Panc1 (cell line): Measurements from ENCODE around the gene MARK3. TPM values are rescaled to one million over a fixed set of nuclear protein-coding genes. Genes with fewer than 3 reads are reported as not detected.

Source experiments
- ATAC-seq: fragments of 200-7000 bp; cut with Tn5 transposase; 2 replicates; pipeline ENCODE4 v1.9.1; 2020; ENCODE audit warnings: mild to moderate bottlenecking, moderate library complexity
- BruUV-seq: library from RNA; stranded (reverse); fragments of 400-500 nt; replicated peaks from 2 replicates; lab custom pipeline; 2021; lab: Mats Ljungman, UMichigan
- CTCF ChIA-PET: fragments of 300-600 bp; sonication (Branson Sonifier 250); formaldehyde crosslinking; loops from one replicate; lab custom pipeline; 2022; ENCODE audit warnings: antibody characterized with exemption; lab: Charles Lee
- POLR2A ChIA-PET: fragments of 300-600 bp; sonication (Branson Sonifier 250); formaldehyde crosslinking; loops from one replicate; lab custom pipeline; 2022; ENCODE audit warnings: antibody characterized with exemption; lab: Charles Lee
- DNase-seq: peaks from one replicate; pipeline ENCODE4 v3.0.0-alpha.2; 2010; ENCODE audit warnings: low read depth, low spot score
- H3K27ac ChIP-seq: 2 replicates; pipeline ENCODE4 v1.5.1; 2011; ENCODE audit warnings: mild to moderate bottlenecking, low read length, inconsistent platforms
- H3K27me3 ChIP-seq: fragments of 200-500 bp; sonication (Bioruptor generic); 2 replicates; pipeline ENCODE4 v1.6.0; 2014; ENCODE audit warnings: low read length, inconsistent platforms; ENCODE audit not compliant: control insufficient read depth, insufficient read depth
- H3K36me3 ChIP-seq: fragments of 200-500 bp; sonication (Bioruptor generic); 2 replicates; pipeline ENCODE4 v1.5.1; 2014; ENCODE audit warnings: inconsistent platforms, mild to moderate bottlenecking, low read length, moderate library complexity; ENCODE audit not compliant: control insufficient read depth, insufficient read depth
- H3K4me1 ChIP-seq: 2 replicates; pipeline ENCODE4 v1.5.1; 2011; ENCODE audit warnings: inconsistent platforms, mild to moderate bottlenecking, low read length, moderate library complexity; ENCODE audit not compliant: control insufficient read depth, insufficient read depth
- H3K4me3 ChIP-seq, 2 experiments: 2 replicates each; pipeline ENCODE4 v1.5.1; 2011 to 2012; ENCODE audit warnings: low read depth in 2 of 2, low read length in 2 of 2, mild to moderate bottlenecking in 2 of 2, inconsistent platforms in 1 of 2, moderate library complexity in 1 of 2
- H3K9me3 ChIP-seq: fragments of 200-500 bp; sonication (Bioruptor generic); 2 replicates; pipeline ENCODE4 v1.5.1; 2014; ENCODE audit warnings: low read depth, mild to moderate bottlenecking, inconsistent platforms, low read length, moderate library complexity; ENCODE audit not compliant: control insufficient read depth, insufficient read depth
- POLR2AphosphoS5 ChIP-seq: IDR thresholded peaks from 2 replicates; pipeline ENCODE4 v1.6.1; 2012; ENCODE audit warnings: mild to moderate bottlenecking, low read depth, low read length, moderate library complexity
- SIN3A ChIP-seq: IDR thresholded peaks from 2 replicates; pipeline ENCODE4 v1.6.1; 2012; ENCODE audit warnings: low read depth, mild to moderate bottlenecking, low read length, moderate library complexity, borderline replicate concordance; ENCODE audit not compliant: insufficient read depth
- TCF7L2 ChIP-seq: IDR thresholded peaks from 2 replicates; pipeline ENCODE4 v1.6.1; 2011; ENCODE audit warnings: mild to moderate bottlenecking, low read depth, low read length, inconsistent platforms
- in situ Hi-C: cut with HindIII; loops from 2 replicates; pipeline ENCODE4 v1.10.0; 2016; ENCODE audit warnings: low sequenced_read_pairs, low pct_unique_long_range_greater_than_20kb
- intact Hi-C: fragments of 100-400 bp; cut with micrococcal nuclease; formaldehyde crosslinking; loops from one replicate; pipeline ENCODE4 v1.10.0; 2022; ENCODE audit not compliant: unreplicated experiment
- total RNA-seq: library from RNA; stranded (reverse); gene quantifications from one replicate; pipeline ENCODE4 v1.2.1, GENCODE V29; 2021; ENCODE audit not compliant: unreplicated experiment
- TF ChIP-seq, protein P1 (sequence below), 2 experiments: IDR thresholded peaks; 2 replicates each; pipeline ENCODE4 v1.6.1; 2011 to 2012; ENCODE audit warnings: low read depth in 2 of 2, control low read depth in 1 of 2, low read length in 1 of 2, mild to moderate bottlenecking in 1 of 2, moderate library complexity in 1 of 2; ENCODE audit not compliant: insufficient read depth in 1 of 2
- TF ChIP-seq, protein P2 (sequence below): fragments of 450-650 bp; IDR thresholded peaks from 2 replicates; pipeline ENCODE4 v1.5.1; 2017; ENCODE audit warnings: mild to moderate bottlenecking

Gene MARK3
- total RNA-seq, 1 experiment from 2014 or later: 56.1 TPM

DNA sequence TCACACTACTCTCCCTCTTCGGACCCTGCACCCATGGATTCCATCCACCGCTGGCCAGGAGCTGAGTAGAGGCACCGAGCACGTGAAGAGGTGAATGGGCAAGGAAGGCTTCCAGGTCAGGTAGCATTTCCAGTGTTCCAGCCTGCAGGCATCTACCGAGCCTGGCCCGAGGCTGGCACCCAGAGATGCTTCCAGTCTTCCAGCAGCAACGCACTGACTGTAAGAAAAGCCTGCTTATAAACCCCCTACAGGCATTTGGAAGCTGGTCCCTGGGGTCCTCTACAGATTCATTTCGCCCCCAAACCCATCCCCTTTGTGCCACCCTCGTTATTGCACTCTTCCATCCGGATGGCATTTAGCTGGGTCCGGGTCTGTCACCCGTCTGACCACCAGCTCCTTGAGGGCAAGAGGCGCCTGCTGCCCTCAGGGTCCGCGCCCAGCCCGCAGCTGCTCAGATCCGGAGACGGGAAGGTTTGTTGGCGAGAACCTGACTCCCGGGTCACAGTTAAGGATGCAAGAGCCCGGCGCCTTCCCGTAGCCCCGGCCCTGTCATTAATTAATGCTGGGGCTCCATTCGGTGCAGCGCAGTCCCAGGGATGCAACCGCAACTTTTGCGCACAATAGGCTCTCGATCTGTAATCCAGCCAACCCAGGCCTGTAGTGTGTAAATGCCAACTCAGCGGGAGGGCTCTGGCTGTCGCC is 614 bp upstream of the MARK3 start:
- in situ Hi-C loops: no loop called here
- no TSS peak for BruUV-seq
- Histone ChIP-seq H3K27me3 (no peaks in the 10 kb centered on the region), H3K4me1 (peaks cover 8% of the 10 kb centered on the region), H3K4me3 (peak overlapping the region; percentile 78 to 89), H3K27ac (peak overlapping the region; percentile 75), H3K36me3 (peaks cover 5% of the 10 kb centered on the region; the same call in 1 of the 2 replicates), H3K9me3 (no peaks in the 10 kb centered on the region)
- TF ChIP-seq SIN3A (no peak), POLR2AphosphoS5 (no peak), TCF7L2 (no peak)
- TF ChIP-seq, protein P1, sequence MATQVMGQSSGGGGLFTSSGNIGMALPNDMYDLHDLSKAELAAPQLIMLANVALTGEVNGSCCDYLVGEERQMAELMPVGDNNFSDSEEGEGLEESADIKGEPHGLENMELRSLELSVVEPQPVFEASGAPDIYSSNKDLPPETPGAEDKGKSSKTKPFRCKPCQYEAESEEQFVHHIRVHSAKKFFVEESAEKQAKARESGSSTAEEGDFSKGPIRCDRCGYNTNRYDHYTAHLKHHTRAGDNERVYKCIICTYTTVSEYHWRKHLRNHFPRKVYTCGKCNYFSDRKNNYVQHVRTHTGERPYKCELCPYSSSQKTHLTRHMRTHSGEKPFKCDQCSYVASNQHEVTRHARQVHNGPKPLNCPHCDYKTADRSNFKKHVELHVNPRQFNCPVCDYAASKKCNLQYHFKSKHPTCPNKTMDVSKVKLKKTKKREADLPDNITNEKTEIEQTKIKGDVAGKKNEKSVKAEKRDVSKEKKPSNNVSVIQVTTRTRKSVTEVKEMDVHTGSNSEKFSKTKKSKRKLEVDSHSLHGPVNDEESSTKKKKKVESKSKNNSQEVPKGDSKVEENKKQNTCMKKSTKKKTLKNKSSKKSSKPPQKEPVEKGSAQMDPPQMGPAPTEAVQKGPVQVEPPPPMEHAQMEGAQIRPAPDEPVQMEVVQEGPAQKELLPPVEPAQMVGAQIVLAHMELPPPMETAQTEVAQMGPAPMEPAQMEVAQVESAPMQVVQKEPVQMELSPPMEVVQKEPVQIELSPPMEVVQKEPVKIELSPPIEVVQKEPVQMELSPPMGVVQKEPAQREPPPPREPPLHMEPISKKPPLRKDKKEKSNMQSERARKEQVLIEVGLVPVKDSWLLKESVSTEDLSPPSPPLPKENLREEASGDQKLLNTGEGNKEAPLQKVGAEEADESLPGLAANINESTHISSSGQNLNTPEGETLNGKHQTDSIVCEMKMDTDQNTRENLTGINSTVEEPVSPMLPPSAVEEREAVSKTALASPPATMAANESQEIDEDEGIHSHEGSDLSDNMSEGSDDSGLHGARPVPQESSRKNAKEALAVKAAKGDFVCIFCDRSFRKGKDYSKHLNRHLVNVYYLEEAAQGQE (IDR thresholded peaks at IDR 0.05; ENCODE audit: insufficient read depth in 1 of 2, low read depth in 2 of 2, low read length in 1 of 2): no peak
- TF ChIP-seq, protein P2, sequence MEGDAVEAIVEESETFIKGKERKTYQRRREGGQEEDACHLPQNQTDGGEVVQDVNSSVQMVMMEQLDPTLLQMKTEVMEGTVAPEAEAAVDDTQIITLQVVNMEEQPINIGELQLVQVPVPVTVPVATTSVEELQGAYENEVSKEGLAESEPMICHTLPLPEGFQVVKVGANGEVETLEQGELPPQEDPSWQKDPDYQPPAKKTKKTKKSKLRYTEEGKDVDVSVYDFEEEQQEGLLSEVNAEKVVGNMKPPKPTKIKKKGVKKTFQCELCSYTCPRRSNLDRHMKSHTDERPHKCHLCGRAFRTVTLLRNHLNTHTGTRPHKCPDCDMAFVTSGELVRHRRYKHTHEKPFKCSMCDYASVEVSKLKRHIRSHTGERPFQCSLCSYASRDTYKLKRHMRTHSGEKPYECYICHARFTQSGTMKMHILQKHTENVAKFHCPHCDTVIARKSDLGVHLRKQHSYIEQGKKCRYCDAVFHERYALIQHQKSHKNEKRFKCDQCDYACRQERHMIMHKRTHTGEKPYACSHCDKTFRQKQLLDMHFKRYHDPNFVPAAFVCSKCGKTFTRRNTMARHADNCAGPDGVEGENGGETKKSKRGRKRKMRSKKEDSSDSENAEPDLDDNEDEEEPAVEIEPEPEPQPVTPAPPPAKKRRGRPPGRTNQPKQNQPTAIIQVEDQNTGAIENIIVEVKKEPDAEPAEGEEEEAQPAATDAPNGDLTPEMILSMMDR: no peak
- ATAC-seq: peak; percentile 46
- POLR2A ChIA-PET: interaction anchor here (0.6 kb wide), 1 partner anchor 34 kb away, joined by 5 read pairs; no protein-coding TSS in a partner anchor
- intact Hi-C loops: no loop called here
- no peak for DNase-seq
- CTCF ChIA-PET: no interaction called here

DNA sequence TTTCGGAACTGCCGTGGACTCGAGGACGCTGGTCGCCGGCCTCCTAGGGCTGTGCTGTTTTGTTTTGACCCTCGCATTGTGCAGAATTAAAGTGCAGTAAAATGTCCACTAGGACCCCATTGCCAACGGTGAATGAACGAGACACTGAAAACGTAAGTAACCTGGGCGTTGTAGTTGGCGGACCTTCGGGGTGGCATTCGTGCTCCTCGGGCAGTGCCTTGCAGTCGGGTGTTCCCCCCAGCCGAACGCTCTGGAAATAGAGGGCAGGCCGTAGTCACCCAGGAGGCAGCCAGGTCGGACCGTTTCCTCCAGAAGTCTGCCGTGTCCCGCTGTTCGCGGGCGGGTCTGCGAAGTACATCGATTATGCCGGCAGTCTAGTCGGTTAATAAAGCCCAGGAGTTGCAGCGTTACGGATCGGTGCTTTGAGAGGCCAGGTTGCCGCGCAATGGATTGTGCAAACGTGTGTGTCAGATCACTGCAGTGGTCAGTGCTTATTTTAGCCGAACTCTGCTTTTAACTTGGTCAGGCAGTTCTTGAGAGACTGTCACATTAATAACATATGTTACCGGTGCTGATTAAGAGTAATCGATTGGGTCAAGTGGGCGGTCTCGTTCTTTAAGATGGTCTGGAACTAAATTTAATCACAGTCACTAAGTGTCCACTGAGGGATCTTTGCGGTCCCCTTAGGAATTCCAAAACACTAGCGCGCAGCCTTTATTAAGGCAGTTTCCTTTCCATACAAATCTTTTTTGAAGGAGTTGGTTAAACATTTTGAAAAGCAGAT is 906 bp downstream of the MARK3 start:
- in situ Hi-C loops: no loop called here
- H3K27ac ChIP-seq: peak overlapping the region; percentile 75
- ChIA-PET CTCF (no interaction called here), POLR2A (no interaction called here)
- peaks cover 9% of the 10 kb centered on the region for H3K4me1 ChIP-seq
- H3K27me3 ChIP-seq: no peaks in the 10 kb centered on the region
- no peak for DNase-seq
- peak overlapping the region; percentile 78 to 89 for H3K4me3 ChIP-seq
- intact Hi-C loops: no loop called here
- ATAC-seq: no peak
- peaks cover 5% of the 10 kb centered on the region; the same call in 1 of the 2 replicates for H3K36me3 ChIP-seq
- no TSS peak for BruUV-seq
- H3K9me3 ChIP-seq: no peaks in the 10 kb centered on the region
- TF ChIP-seq, protein P1 (IDR thresholded peaks at IDR 0.05; ENCODE audit: insufficient read depth in 1 of 2, low read depth in 2 of 2, low read length in 1 of 2): no peak
- TF ChIP-seq SIN3A: no peak
- no peak for TF ChIP-seq TCF7L2
- no peak for TF ChIP-seq POLR2AphosphoS5
- TF ChIP-seq, protein P2: no peak
